GM21529 (cell line): ENCODE data around the gene DOCK1.
"Not testable (repeated sequence)": the region's sequence is repeated elsewhere in the genome, so short reads cannot be mapped to it uniquely, and the experiment has no call there.

Source experiments
- ATAC-seq: cut with Tn5 transposase; IDR thresholded peaks from one replicate; pipeline ENCODE4 v1.9.1; 2021; ENCODE audit not compliant: unreplicated experiment

Gene DOCK1

GRCh38 chr10:126902157-126902556 is 3.1 kb upstream of the DOCK1 start:
- no peak for ATAC-seq

GRCh38 chr10:126903656-126904360 is 1.4 kb upstream of the DOCK1 start:
- no peak for ATAC-seq

- no peak for ATAC-seq
Observed at GRCh38 chr10:126904516-126904817, 761 bp upstream of the DOCK1 start.

- no peak for ATAC-seq
Observed at GRCh38 chr10:126905776-126906703, 812 bp downstream of the DOCK1 start.

DNA sequence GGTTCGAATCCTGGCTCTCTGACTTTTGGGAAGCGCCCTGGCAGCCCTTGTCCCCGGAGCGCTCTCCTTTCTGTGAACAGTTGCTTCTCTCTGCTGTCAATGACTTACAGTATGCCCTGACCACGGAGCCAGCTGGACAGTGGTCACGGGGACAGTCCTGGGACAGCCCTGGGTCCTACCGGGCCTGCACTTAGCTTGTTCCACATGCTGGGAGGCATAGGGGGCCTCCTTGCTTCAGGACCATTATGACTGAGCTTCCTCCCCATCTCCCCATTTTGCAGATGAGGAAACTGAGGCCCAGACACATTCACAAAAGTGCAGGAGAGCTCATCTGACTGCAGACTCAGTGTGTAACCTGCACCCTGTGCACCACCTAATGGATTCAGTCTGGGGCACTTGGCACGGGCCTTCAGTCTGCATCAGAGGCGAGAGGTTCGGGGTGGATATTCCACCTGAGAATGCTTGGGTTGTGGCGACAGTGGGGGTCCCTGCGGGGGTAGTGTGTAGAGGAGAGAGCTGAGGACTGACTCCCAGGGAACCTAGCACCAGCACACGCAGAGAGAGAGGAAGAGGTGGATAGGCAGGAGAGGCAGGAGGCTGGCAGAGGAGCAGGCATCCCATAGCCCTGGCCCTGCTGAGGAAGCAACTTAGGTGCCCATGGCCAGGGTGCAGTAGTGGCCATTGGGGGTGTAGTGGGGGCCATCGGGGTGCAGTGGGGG is 1.6 kb downstream of the DOCK1 start:
- no peak for ATAC-seq

GRCh38 chr10:126907423-126907970 is 2.3 kb downstream of the DOCK1 start:
- no peak for ATAC-seq

- no peak for ATAC-seq
Observed at GRCh38 chr10:126908225-126908624, 3.0 kb downstream of the DOCK1 start.

GRCh38 chr10:126908729-126909128 is 3.5 kb downstream of the DOCK1 start:
- ATAC-seq = no peak

DNA sequence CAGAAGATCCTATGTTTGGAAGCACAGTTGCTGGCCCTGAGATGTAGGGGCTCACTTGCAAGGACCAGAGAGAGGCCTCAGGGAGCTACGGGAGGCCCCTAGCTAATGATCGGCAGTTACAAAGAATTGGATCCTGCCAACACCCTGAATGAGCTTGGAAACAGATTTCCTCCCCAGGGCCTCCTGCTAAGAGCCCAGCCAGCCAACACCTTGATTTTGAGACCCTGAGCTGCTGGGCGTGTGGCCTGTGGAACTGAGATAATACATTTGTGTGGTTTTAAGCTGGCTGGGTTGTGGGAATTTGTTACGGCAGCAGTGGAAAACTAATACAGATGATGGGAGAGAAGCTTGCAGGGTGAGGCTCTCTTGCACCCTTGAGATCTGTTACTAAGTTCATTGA is 3.9 kb downstream of the DOCK1 start:
- ATAC-seq = no peak

DNA sequence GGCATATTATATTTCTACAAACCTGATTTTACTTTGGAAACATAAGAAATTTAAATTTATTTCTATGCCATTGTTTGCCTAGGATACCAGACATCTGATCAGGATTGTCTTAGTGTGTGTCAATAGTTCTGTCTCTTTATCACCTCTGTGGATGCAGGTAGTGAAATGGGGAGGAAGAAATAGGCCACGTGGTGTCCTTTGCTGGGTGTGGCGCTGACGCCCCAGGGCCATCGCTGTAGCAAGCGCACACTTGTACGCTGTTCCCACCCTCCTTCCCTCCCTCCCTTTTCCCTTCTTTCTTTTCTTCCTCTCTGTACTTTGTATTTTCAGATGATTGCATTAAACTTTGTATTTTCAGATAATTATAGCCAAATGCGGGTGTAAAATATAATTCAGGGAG is 5.0 kb downstream of the DOCK1 start:
- no peak for ATAC-seq

DNA sequence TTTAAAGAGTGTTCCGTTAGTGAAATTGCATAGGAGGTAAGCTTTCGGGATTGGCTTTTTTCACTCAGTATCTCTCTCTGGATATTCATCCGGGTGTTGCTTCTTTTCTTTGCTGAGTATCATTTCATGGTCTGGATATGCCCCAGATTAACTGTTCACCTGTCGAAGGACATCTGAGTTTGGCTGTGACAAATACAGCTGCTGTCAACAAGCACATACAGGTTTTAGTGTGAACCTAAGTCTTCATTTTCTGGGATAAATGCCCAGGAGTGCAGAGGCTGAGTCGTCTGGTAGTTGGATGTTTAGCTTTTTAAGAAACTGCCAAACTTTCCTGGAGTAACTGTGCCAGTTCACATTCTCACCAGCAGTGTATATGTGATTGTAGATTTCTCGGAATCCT is 5.6 kb downstream of the DOCK1 start:
- ATAC-seq = no peak

GRCh38 chr10:126911301-126911700 is 6.1 kb downstream of the DOCK1 start:
- no peak for ATAC-seq

DNA sequence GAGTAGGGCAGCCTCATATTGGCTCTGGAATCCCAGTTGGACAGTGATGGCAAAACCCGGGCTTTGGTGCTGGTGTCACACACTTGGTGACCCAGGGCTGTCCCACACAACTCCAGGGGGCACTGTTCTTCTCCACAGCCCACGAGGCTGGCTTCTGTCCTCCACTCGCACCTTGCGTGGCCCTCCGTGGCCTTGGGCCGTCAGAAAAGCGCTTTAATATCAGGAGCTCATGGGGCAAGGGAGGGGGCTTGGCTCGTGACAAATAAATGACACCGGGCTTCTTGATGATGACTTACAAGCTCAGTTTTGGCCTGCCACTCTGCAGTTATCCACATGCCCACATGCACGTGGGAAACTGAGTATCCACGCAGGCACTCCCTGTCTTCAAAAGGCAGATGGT is 8.1 kb downstream of the DOCK1 start:
- no peak for ATAC-seq

DNA sequence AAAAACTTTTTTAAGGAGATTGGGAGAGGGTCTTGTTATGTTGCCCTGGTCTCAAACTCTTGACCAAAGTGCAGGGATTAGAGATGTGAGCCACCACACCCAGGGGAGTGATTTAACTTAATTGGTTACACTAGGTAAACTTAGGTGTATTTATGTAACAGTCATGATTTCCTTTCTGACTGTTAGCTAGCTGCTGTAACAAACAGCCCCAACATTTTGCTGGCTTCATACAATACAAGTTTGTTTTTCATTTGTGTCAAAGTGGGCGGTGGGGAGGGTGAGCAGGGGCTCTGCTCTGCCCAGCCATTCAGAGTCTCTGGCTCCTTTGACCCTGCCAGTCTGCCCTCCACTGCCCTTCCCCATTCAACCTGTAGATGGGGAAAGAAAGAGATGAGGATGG is 9.3 kb downstream of the DOCK1 start:
- no peak for ATAC-seq

- not testable (repeated sequence) for ATAC-seq
Observed at GRCh38 chr10:126916952-126917351, 11.7 kb downstream of the DOCK1 start.

- ATAC-seq = no peak
Observed at GRCh38 chr10:126917375-126917774, 12.1 kb downstream of the DOCK1 start.

DNA sequence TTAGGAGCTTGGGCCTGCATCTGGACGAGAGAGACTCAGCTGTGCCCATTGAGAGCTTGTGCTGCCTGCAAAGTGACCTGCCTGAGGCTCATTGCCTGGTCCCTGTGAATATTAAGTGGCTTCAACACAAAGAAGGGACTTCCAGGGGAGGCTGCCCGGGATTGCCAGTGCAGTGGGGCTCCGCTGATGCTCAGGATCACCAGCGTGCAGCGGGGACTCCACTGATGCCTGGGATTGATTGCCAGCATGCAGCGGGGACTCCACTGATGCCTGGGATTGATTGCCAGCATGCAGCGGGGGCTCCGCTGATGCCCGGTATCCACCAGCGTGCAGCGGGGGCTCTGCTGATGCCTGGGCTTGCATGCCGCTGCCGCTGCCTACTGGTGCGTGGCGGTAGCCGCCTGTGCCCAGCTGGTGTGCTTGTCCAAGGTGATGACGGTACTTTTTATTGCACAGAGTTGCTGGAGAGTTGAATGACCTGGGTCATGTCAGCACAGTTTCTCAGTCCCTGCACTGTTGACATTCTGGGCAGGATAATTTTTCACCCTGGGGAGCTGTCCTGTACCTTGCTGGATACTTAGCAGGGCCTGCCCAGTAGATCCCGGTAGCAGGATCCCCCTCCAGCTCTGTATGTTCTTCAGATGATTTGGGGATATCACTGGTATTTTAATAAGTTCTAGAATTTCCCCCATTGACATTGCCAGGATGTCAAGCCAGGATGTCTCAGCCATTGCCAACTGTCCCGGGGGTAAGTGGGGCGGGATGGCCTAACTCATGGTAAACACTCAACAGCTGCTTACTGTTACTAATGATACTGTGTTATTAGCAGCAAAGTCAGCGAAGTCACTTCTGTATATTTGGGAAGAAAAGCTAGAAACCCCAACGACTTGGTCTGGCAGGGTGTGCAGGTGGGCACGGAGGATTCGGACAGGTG is 13.0 kb downstream of the DOCK1 start:
- no peak for ATAC-seq

DNA sequence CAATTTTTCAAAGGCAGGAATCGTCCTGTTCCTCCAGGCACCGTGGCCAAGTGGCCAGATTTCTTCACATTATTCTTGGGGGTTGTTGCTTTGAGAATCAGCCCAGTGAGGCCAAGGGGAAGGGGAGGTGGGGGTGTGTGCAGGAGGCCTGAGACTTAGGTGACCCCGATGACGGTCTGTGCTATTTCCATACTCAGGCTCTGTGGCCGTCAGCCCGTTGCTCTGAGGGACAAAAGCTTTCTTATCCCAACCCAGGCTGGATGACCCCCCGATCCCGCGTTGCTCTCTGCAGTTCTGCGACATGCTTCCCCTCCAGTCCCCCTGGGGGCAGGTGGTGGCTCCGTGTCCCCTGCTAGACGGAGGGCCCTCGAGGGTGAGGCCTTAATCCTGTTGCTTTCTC is 14.2 kb downstream of the DOCK1 start:
- no peak for ATAC-seq

GRCh38 chr10:126921162-126921561 is 15.9 kb downstream of the DOCK1 start:
- no peak for ATAC-seq

DNA sequence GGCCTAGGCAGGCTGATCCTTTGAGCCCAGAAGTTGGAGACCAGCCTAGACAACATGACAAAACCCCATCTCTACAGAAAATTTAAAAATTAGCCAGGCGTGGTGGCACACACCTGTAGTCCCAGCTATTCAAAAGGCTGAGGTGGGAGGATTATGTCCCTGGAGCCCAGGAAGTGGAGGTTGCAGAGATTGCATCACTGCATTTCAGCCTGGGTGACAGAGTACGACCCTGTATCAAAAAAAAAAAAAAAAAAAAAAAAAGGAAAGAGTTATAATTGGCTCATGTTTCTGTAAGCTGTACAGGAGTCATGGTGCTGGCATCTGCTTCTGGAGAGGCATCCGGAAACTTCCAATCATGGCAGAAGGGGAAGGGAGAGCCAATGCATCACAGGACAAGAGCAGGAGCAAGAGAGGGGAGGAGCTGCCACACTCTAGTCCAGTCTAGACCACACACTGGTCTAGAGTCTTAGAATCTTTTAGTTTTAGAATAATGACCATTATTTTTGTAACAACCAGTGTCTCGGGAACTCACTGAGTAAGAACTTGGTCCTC is 16.8 kb downstream of the DOCK1 start:
- ATAC-seq = no peak
